Caki2 (cell line): Measurements from ENCODE around the gene GTPBP3. TPM values are rescaled to one million over a fixed set of nuclear protein-coding genes. Genes with fewer than 3 reads are reported as not detected.
"Not testable (repeated sequence)": the region's sequence is repeated elsewhere in the genome, so short reads cannot be mapped to it uniquely, and the experiment has no call there.

ENCODE experiments used
- DNase-seq: peaks from one replicate; pipeline ENCODE4 v3.0.0-alpha.2; 2015; ENCODE audit warnings: low read depth
- in situ Hi-C: cut with HindIII; loops from 2 replicates; pipeline ENCODE4 v1.10.0; 2016; ENCODE audit warnings: low sequenced_read_pairs, low pct_unique_long_range_greater_than_20kb, mixed read lengths
- total RNA-seq: library from RNA; depleted of rRNA; stranded (reverse); fragments of >200 nt; shearing (Covaris generic); gene quantifications from 2 replicates; pipeline ENCODE4 v1.2.3, GENCODE V29; 2014; ENCODE audit warnings: low replicate concordance; rRNA removed

GTPBP3 gene
- 49.6 and 61.3 TPM in 2 replicates for total RNA-seq

GRCh38 chr19:17336872-17337674 lies at the start of gene GTPBP3:
Gene GTPBP3 (plus strand): TSS chr19:17337553. CDS start chr19:17337612, 59 bp downstream.
- peak; percentile 96 for DNase-seq
- in situ Hi-C loops = no loop called here

- in situ Hi-C loops = no loop called here
- DNase-seq = no peak
These were observed 47.9 kb upstream of the GTPBP3 start for GRCh38 chr19:17289489-17289888.

GRCh38 chr19:17292301-17293074 lies 44.9 kb upstream of the GTPBP3 start:
- in situ Hi-C loops = no loop called here

GRCh38 chr19:17293605-17294004 lies 43.7 kb upstream of the GTPBP3 start:
- in situ Hi-C loops = no loop called here
- no peak for DNase-seq

More at GRCh38 chr19:17292301-17293074, 44.9 kb upstream of the GTPBP3 start:
- peak; percentile 79 for DNase-seq

- peak; percentile 54 for DNase-seq
- in situ Hi-C loops = no loop called here
These were observed 43.1 kb upstream of the GTPBP3 start for GRCh38 chr19:17294051-17294891.

- in situ Hi-C loops, DNase-seq: not testable (repeated sequence)
These were observed 41.8 kb upstream of the GTPBP3 start for GRCh38 chr19:17295551-17295950.

- DNase-seq = peak; percentile 67
- in situ Hi-C loops = no loop called here
These were observed 41.1 kb upstream of the GTPBP3 start for GRCh38 chr19:17296273-17296672.

GRCh38 chr19:17296976-17297375 lies 40.4 kb upstream of the GTPBP3 start:
- no peak for DNase-seq
- in situ Hi-C loops = no loop called here

- no peak for DNase-seq
- in situ Hi-C loops = no loop called here
These were observed 36.2 kb upstream of the GTPBP3 start for GRCh38 chr19:17300992-17301619.

GRCh38 chr19:17302391-17303166 lies 34.8 kb upstream of the GTPBP3 start:
- no peak for DNase-seq
- in situ Hi-C loops = no loop called here

- in situ Hi-C loops = no loop called here
- peak; percentile 92 for DNase-seq
These were observed 34.0 kb upstream of the GTPBP3 start, which contains the start of gene ABHD8 for GRCh38 chr19:17303167-17303939. Gene ABHD8 (minus strand): TSS chr19:17303425. CDS start chr19:17301616, 1,809 bp downstream.

GRCh38 chr19:17303940-17304267 lies 33.4 kb upstream of the GTPBP3 start:
- no peak for DNase-seq
- in situ Hi-C loops = no loop called here

- DNase-seq = peak; percentile 29
- in situ Hi-C loops = no loop called here
These were observed 32.8 kb upstream of the GTPBP3 start for GRCh38 chr19:17304386-17305215.

GRCh38 chr19:17305216-17305516 lies 32.2 kb upstream of the GTPBP3 start:
- in situ Hi-C loops = no loop called here
- DNase-seq = no peak

GRCh38 chr19:17305517-17306284 lies 31.7 kb upstream of the GTPBP3 start, which contains the start of gene MRPL34:
Gene MRPL34 (plus strand): TSS chr19:17305872. CDS start chr19:17305893, 21 bp downstream.
- in situ Hi-C loops = no loop called here
- DNase-seq = peak; percentile 100
